Astrocyte (in vitro differentiated cells and primary cell): ENCODE data around the gene STK32B.

ENCODE experiments used
- CTCF ChIP-seq: IDR thresholded peaks from 2 replicates; pipeline ENCODE4 v1.5.1; 2011; ENCODE audit warnings: low read depth, mild to moderate bottlenecking, inconsistent platforms, low read length, moderate library complexity; ENCODE audit not compliant: insufficient read depth
- EZH2 ChIP-seq: IDR thresholded peaks from 2 replicates; pipeline ENCODE4 v1.6.1; 2012; ENCODE audit warnings: mild to moderate bottlenecking, low read length, inconsistent platforms; ENCODE audit not compliant: insufficient read depth

- TF ChIP-seq CTCF: no peak
- no peak for TF ChIP-seq EZH2
Measured at GRCh38 chr4:5204781-5205180, 153.5 kb downstream of the STK32B start.
